ENCODE measurements around the gene CFTR.

The CFTR gene

GRCh38 chr7:117555260-117555659 lies 75.4 kb downstream of the CFTR start:
- no peaks in the 10 kb centered on the region for H3K4me1 ChIP-seq (ENCODE audit: control insufficient read depth, insufficient read depth, low read length)
- H3K9me3 ChIP-seq (ENCODE audit: control insufficient read depth, insufficient read depth, low read depth, low read length), result no peaks in the 10 kb centered on the region
- H3K27me3 ChIP-seq (ENCODE audit: control insufficient read depth, insufficient read depth, low read length), result no peaks in the 10 kb centered on the region
- H3K4me3 ChIP-seq (ENCODE audit: low read depth, low read length), result no peak overlapping the region
- no peaks in the 10 kb centered on the region for H3K36me3 ChIP-seq (ENCODE audit: control insufficient read depth, insufficient read depth, low read length)
- no peak overlapping the region for H3K27ac ChIP-seq (ENCODE audit: low read depth, low read length)
- H3K9ac ChIP-seq (ENCODE audit: low read length), result no peak overlapping the region

GRCh38 chr7:117559391-117559790 lies 79.6 kb downstream of the CFTR start:
- Histone ChIP-seq H3K4me3 (ENCODE audit: low read depth, low read length) (no peak overlapping the region), H3K9me3 (ENCODE audit: control insufficient read depth, insufficient read depth, low read depth, low read length) (no peaks in the 10 kb centered on the region), H3K4me1 (ENCODE audit: control insufficient read depth, insufficient read depth, low read length) (no peaks in the 10 kb centered on the region), H3K27ac (ENCODE audit: low read depth, low read length) (no peak overlapping the region), H3K9ac (ENCODE audit: low read length) (no peak overlapping the region), H3K36me3 (ENCODE audit: control insufficient read depth, insufficient read depth, low read length) (no peaks in the 10 kb centered on the region), H3K27me3 (ENCODE audit: control insufficient read depth, insufficient read depth, low read length) (no peaks in the 10 kb centered on the region)

GRCh38 chr7:117560030-117560429 lies 80.2 kb downstream of the CFTR start:
- Histone ChIP-seq H3K36me3 (ENCODE audit: control insufficient read depth, insufficient read depth, low read length) (no peaks in the 10 kb centered on the region), H3K9me3 (ENCODE audit: control insufficient read depth, insufficient read depth, low read depth, low read length) (no peaks in the 10 kb centered on the region), H3K4me3 (ENCODE audit: low read depth, low read length) (no peak overlapping the region), H3K9ac (ENCODE audit: low read length) (no peak overlapping the region), H3K27ac (ENCODE audit: low read depth, low read length) (no peak overlapping the region), H3K27me3 (ENCODE audit: control insufficient read depth, insufficient read depth, low read length) (no peaks in the 10 kb centered on the region), H3K4me1 (ENCODE audit: control insufficient read depth, insufficient read depth, low read length) (no peaks in the 10 kb centered on the region)

- Histone ChIP-seq H3K4me3 (ENCODE audit: low read depth, low read length) (no peak overlapping the region), H3K4me1 (ENCODE audit: control insufficient read depth, insufficient read depth, low read length) (no peaks in the 10 kb centered on the region), H3K9ac (ENCODE audit: low read length) (no peak overlapping the region), H3K9me3 (ENCODE audit: control insufficient read depth, insufficient read depth, low read depth, low read length) (no peaks in the 10 kb centered on the region), H3K27ac (ENCODE audit: low read depth, low read length) (no peak overlapping the region), H3K27me3 (ENCODE audit: control insufficient read depth, insufficient read depth, low read length) (no peaks in the 10 kb centered on the region), H3K36me3 (ENCODE audit: control insufficient read depth, insufficient read depth, low read length) (no peaks in the 10 kb centered on the region)
These were observed 82.9 kb downstream of the CFTR start for GRCh38 chr7:117562759-117563158.

- Histone ChIP-seq H3K9ac (ENCODE audit: low read length) (no peak overlapping the region), H3K27ac (ENCODE audit: low read depth, low read length) (no peak overlapping the region), H3K36me3 (ENCODE audit: control insufficient read depth, insufficient read depth, low read length) (no peaks in the 10 kb centered on the region), H3K4me3 (ENCODE audit: low read depth, low read length) (no peak overlapping the region), H3K27me3 (ENCODE audit: control insufficient read depth, insufficient read depth, low read length) (no peaks in the 10 kb centered on the region), H3K9me3 (ENCODE audit: control insufficient read depth, insufficient read depth, low read depth, low read length) (no peaks in the 10 kb centered on the region), H3K4me1 (ENCODE audit: control insufficient read depth, insufficient read depth, low read length) (no peaks in the 10 kb centered on the region)
These were observed 84.3 kb downstream of the CFTR start for GRCh38 chr7:117564080-117564479.

GRCh38 chr7:117564627-117565026 lies 84.8 kb downstream of the CFTR start:
- Histone ChIP-seq H3K36me3 (ENCODE audit: control insufficient read depth, insufficient read depth, low read length) (no peaks in the 10 kb centered on the region), H3K9ac (ENCODE audit: low read length) (no peak overlapping the region), H3K27me3 (ENCODE audit: control insufficient read depth, insufficient read depth, low read length) (no peaks in the 10 kb centered on the region), H3K27ac (ENCODE audit: low read depth, low read length) (no peak overlapping the region), H3K4me1 (ENCODE audit: control insufficient read depth, insufficient read depth, low read length) (no peaks in the 10 kb centered on the region), H3K9me3 (ENCODE audit: control insufficient read depth, insufficient read depth, low read depth, low read length) (no peaks in the 10 kb centered on the region), H3K4me3 (ENCODE audit: low read depth, low read length) (no peak overlapping the region)

- Histone ChIP-seq H3K4me3 (ENCODE audit: low read depth, low read length) (no peak overlapping the region), H3K9ac (ENCODE audit: low read length) (no peak overlapping the region), H3K36me3 (ENCODE audit: control insufficient read depth, insufficient read depth, low read length) (no peaks in the 10 kb centered on the region), H3K27ac (ENCODE audit: low read depth, low read length) (no peak overlapping the region), H3K4me1 (ENCODE audit: control insufficient read depth, insufficient read depth, low read length) (no peaks in the 10 kb centered on the region), H3K9me3 (ENCODE audit: control insufficient read depth, insufficient read depth, low read depth, low read length) (no peaks in the 10 kb centered on the region), H3K27me3 (ENCODE audit: control insufficient read depth, insufficient read depth, low read length) (no peaks in the 10 kb centered on the region)
These were observed 85.4 kb downstream of the CFTR start for GRCh38 chr7:117565226-117565625.

GRCh38 chr7:117567781-117568180 lies 88.0 kb downstream of the CFTR start:
- Histone ChIP-seq H3K4me1 (ENCODE audit: control insufficient read depth, insufficient read depth, low read length) (no peaks in the 10 kb centered on the region), H3K27me3 (ENCODE audit: control insufficient read depth, insufficient read depth, low read length) (no peaks in the 10 kb centered on the region), H3K9ac (ENCODE audit: low read length) (no peak overlapping the region), H3K36me3 (ENCODE audit: control insufficient read depth, insufficient read depth, low read length) (no peaks in the 10 kb centered on the region), H3K9me3 (ENCODE audit: control insufficient read depth, insufficient read depth, low read depth, low read length) (no peaks in the 10 kb centered on the region), H3K27ac (ENCODE audit: low read depth, low read length) (no peak overlapping the region), H3K4me3 (ENCODE audit: low read depth, low read length) (no peak overlapping the region)

GRCh38 chr7:117572856-117573620 lies 93.2 kb downstream of the CFTR start:
- H3K36me3 ChIP-seq (ENCODE audit: control insufficient read depth, insufficient read depth, low read length), result no peaks in the 10 kb centered on the region
- no peak overlapping the region for H3K9ac ChIP-seq (ENCODE audit: low read length)
- no peak overlapping the region for H3K27ac ChIP-seq (ENCODE audit: low read depth, low read length)
- H3K4me3 ChIP-seq (ENCODE audit: low read depth, low read length), result no peak overlapping the region
- no peaks in the 10 kb centered on the region for H3K9me3 ChIP-seq (ENCODE audit: control insufficient read depth, insufficient read depth, low read depth, low read length)
- peaks cover 5% of the 10 kb centered on the region; the same call in 1 of the 2 replicates for H3K4me1 ChIP-seq (ENCODE audit: control insufficient read depth, insufficient read depth, low read length)
- no peaks in the 10 kb centered on the region for H3K27me3 ChIP-seq (ENCODE audit: control insufficient read depth, insufficient read depth, low read length)

- Histone ChIP-seq H3K9ac (ENCODE audit: low read length) (no peak overlapping the region), H3K4me3 (ENCODE audit: low read depth, low read length) (no peak overlapping the region), H3K9me3 (ENCODE audit: control insufficient read depth, insufficient read depth, low read depth, low read length) (no peaks in the 10 kb centered on the region; the same call in 1 of the 2 replicates), H3K36me3 (ENCODE audit: control insufficient read depth, insufficient read depth, low read length) (no peaks in the 10 kb centered on the region), H3K4me1 (ENCODE audit: control insufficient read depth, insufficient read depth, low read length) (peaks cover 13% of the 10 kb centered on the region; the same call in 1 of the 2 replicates), H3K27ac (ENCODE audit: low read depth, low read length) (no peak overlapping the region), H3K27me3 (ENCODE audit: control insufficient read depth, insufficient read depth, low read length) (no peaks in the 10 kb centered on the region)
These were observed 101.6 kb downstream of the CFTR start for GRCh38 chr7:117581424-117581823.

GRCh38 chr7:117582219-117582704 lies 102.4 kb downstream of the CFTR start:
- Histone ChIP-seq H3K27ac (ENCODE audit: low read depth, low read length) (no peak overlapping the region), H3K9ac (ENCODE audit: low read length) (no peak overlapping the region), H3K4me1 (ENCODE audit: control insufficient read depth, insufficient read depth, low read length) (peaks cover 12% of the 10 kb centered on the region), H3K9me3 (ENCODE audit: control insufficient read depth, insufficient read depth, low read depth, low read length) (no peaks in the 10 kb centered on the region; the same call in 1 of the 2 replicates), H3K36me3 (ENCODE audit: control insufficient read depth, insufficient read depth, low read length) (no peaks in the 10 kb centered on the region), H3K27me3 (ENCODE audit: control insufficient read depth, insufficient read depth, low read length) (no peaks in the 10 kb centered on the region), H3K4me3 (ENCODE audit: low read depth, low read length) (no peak overlapping the region)
